NT2/D1 (cell line): ENCODE measurements around the gene ZBTB32.
"Not testable (repeated sequence)": the region's sequence is repeated elsewhere in the genome, so short reads cannot be mapped to it uniquely, and the experiment has no call there.

ENCODE experiments used
- DNase-seq: peaks from one replicate; pipeline ENCODE4 v3.0.0-alpha.2; 2011; ENCODE audit warnings: low read depth, low spot score
- H3K27me3 ChIP-seq: 2 replicates; pipeline ENCODE4 v1.6.0; 2011; ENCODE audit warnings: mild to moderate bottlenecking; ENCODE audit not compliant: insufficient read length, insufficient read depth
- H3K36me3 ChIP-seq: 2 replicates; pipeline ENCODE4 v1.6.1; 2011; ENCODE audit warnings: mild to moderate bottlenecking, low read length, mixed read lengths; ENCODE audit not compliant: insufficient read depth, insufficient read length
- H3K4me1 ChIP-seq: 2 replicates; pipeline ENCODE4 v1.5.1; 2011; ENCODE audit not compliant: insufficient read depth, insufficient read length
- H3K4me3 ChIP-seq: 2 replicates; pipeline ENCODE4 v1.5.1; 2011; ENCODE audit warnings: low read depth; ENCODE audit not compliant: insufficient read length
- H3K9ac ChIP-seq: 2 replicates; pipeline ENCODE4 v1.6.0; 2011; ENCODE audit warnings: low read depth; ENCODE audit not compliant: insufficient read length
- H3K9me3 ChIP-seq: 2 replicates; pipeline ENCODE4 v1.5.1; 2011; ENCODE audit warnings: mild to moderate bottlenecking, low read length; ENCODE audit not compliant: insufficient read depth
- SUZ12 ChIP-seq: IDR thresholded peaks from 2 replicates; pipeline ENCODE4 v1.6.1; 2011; ENCODE audit not compliant: insufficient read length, insufficient read depth; ENCODE audit errors: extremely low read depth
- YY1 ChIP-seq: IDR thresholded peaks from 2 replicates; pipeline ENCODE4 v1.6.1; 2011; ENCODE audit not compliant: insufficient read length, insufficient read depth
- ZNF274 ChIP-seq: IDR thresholded peaks from 2 replicates; pipeline ENCODE4 v1.6.1; 2011; ENCODE audit warnings: mild to moderate bottlenecking, low read depth, low read length

Gene ZBTB32

DNA sequence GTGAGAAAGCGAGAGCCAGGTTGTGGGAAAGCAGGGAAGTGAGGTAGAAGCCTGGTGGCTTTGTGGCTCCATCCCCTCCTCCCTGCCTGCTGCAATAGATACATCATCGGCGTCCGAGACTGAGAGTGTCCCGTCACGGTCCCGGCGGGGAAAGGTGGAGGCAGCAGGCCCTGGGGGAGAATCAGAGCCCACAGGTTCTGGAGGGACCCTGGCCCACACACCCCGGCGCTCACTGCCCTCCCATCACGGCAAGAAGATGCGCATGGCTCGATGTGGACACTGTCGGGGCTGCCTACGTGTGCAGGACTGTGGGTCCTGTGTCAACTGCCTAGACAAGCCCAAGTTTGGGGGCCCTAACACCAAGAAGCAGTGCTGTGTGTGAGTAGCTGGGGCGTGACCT is 18.5 kb downstream of the ZBTB32 start:
- no peak overlapping the region for H3K4me3 ChIP-seq
- peaks cover 78% of the 10 kb centered on the region for H3K36me3 ChIP-seq
- TF ChIP-seq SUZ12: no peak
- no peak for TF ChIP-seq YY1
- no peak for TF ChIP-seq ZNF274
- H3K9ac ChIP-seq: no peak overlapping the region
- DNase-seq: no peak
- no peaks in the 10 kb centered on the region for H3K4me1 ChIP-seq
- H3K9me3 ChIP-seq: no peaks in the 10 kb centered on the region
- H3K27me3 ChIP-seq: no peaks in the 10 kb centered on the region

GRCh38 chr19:35723671-35724070 is 19.3 kb downstream of the ZBTB32 start:
- Histone ChIP-seq H3K9ac (no peak overlapping the region), H3K4me1 (no peaks in the 10 kb centered on the region), H3K27me3 (no peaks in the 10 kb centered on the region), H3K9me3 (no peaks in the 10 kb centered on the region), H3K4me3 (no peak overlapping the region), H3K36me3 (peaks cover 86% of the 10 kb centered on the region)
- TF ChIP-seq SUZ12: no peak
- no peak for DNase-seq

- not testable (repeated sequence) for H3K9ac ChIP-seq, H3K4me3 ChIP-seq, DNase-seq, H3K27me3 ChIP-seq, H3K9me3 ChIP-seq, H3K4me1 ChIP-seq
- peaks cover 91% of the 10 kb centered on the region for H3K36me3 ChIP-seq
These were observed 19.8 kb downstream of the ZBTB32 start for GRCh38 chr19:35724132-35724531.

DNA sequence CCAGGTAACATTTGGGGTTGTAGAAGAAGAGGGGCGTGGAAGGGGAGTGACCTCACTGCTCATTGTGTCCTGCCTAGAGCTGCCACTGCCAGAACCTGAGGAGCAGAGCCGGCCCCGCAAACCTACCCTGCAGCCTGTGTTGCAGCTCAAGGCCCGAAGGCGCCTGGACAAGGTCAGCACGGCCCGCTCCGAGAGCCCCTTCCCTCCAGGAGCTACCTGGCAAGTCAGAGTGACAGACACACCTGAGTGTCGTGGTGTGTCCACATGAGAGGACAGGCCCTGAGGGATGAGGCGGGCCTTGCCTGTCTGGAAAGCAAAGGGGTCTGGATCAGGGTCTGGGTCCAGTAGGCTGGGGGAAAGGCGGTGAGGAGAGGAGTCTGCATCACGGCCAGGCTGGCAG is 20.2 kb downstream of the ZBTB32 start:
- TF ChIP-seq SUZ12 (no peak), YY1 (no peak), ZNF274 (no peak)
- Histone ChIP-seq H3K36me3 (peaks cover 92% of the 10 kb centered on the region), H3K4me3 (no peak overlapping the region), H3K9ac (no peak overlapping the region), H3K27me3 (no peaks in the 10 kb centered on the region), H3K9me3 (no peaks in the 10 kb centered on the region), H3K4me1 (no peaks in the 10 kb centered on the region)
- DNase-seq: no peak

- H3K36me3 ChIP-seq: peaks cover 93% of the 10 kb centered on the region
- no peak for TF ChIP-seq ZNF274
- no peak for TF ChIP-seq YY1
- no peak for TF ChIP-seq SUZ12
- no peaks in the 10 kb centered on the region for H3K27me3 ChIP-seq
- H3K4me3 ChIP-seq: no peak overlapping the region
- no peak overlapping the region for H3K9ac ChIP-seq
- no peaks in the 10 kb centered on the region for H3K4me1 ChIP-seq
- no peaks in the 10 kb centered on the region for H3K9me3 ChIP-seq
- no peak for DNase-seq
These were observed 21.0 kb downstream of the ZBTB32 start for GRCh38 chr19:35725216-35725861.

DNA sequence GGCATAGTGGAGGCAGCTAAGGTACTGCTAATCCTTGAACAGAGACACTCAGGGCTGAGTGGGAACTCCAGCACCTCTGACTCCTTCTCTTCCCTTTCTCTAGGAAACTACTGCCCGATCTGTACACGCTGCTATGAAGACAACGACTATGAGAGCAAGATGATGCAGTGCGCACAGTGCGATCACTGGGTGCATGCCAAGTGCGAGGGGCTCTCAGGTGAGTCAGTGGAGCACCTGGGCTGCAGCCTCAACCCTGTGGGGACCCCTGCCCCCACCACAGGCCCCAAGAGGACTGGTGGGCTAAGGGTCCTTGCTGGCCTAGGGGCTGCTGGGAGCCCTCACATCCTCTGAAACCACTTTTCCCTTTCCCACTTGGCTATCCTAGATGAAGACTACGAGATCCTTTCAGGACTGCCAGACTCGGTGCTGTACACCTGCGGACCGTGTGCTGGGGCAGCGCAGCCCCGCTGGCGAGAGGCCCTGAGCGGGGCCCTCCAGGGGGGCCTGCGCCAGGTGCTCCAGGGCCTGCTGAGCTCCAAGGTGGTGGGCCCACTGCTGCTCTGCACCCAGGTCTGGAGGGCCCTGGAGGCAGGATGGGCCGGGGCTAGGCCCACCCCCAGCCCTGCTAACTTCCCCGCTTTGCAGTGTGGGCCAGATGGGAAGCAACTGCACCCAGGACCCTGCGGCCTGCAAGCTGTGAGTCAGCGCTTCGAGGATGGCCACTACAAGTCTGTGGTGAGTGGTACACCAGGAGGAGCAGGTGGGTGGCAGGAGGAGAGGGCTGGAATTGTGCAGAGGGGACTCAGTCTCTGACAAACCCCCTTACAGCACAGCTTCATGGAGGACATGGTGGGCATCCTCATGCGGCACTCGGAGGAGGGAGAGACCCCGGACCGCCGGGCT is 22.9 kb downstream of the ZBTB32 start:
- H3K36me3 ChIP-seq: peaks cover 97% of the 10 kb centered on the region
- TF ChIP-seq SUZ12 (no peak), YY1 (no peak), ZNF274 (no peak)

GRCh38 chr19:35727956-35728706 is 23.8 kb downstream of the ZBTB32 start:
- peaks cover 2% of the 10 kb centered on the region for H3K4me1 ChIP-seq
- H3K9me3 ChIP-seq: no peaks in the 10 kb centered on the region
- H3K9ac ChIP-seq: no peak overlapping the region
- peaks cover 96% of the 10 kb centered on the region for H3K36me3 ChIP-seq
- no peaks in the 10 kb centered on the region for H3K27me3 ChIP-seq
- no peak overlapping the region for H3K4me3 ChIP-seq
- TF ChIP-seq ZNF274: no peak
- TF ChIP-seq YY1: no peak
- TF ChIP-seq SUZ12: no peak
- no peak for DNase-seq

More for the DNA sequence above, 22.9 kb downstream of the ZBTB32 start:
- no peak for DNase-seq
- no peaks in the 10 kb centered on the region for H3K9me3 ChIP-seq
- H3K4me3 ChIP-seq: no peak overlapping the region
- H3K27me3 ChIP-seq: no peaks in the 10 kb centered on the region
- peaks cover 2% of the 10 kb centered on the region for H3K4me1 ChIP-seq
- H3K9ac ChIP-seq: no peak overlapping the region
